NCI-H146 treated with DMSO at 0.1 percent for 48 hours (cell line): ENCODE results near the gene ATIC.
A peak's percentile ranks its signal among the peaks of the same experiment; 100 is the strongest.
"Not testable (repeated sequence)": the region's sequence is repeated elsewhere in the genome, so short reads cannot be mapped to it uniquely, and the experiment has no call there.

ENCODE experiments used
- DNase-seq: peaks from one replicate; lab custom pipeline; 2025; ENCODE audit not compliant: unreplicated experiment; lab: John Stamatoyannopoulos, UW

The ATIC gene

GRCh38 chr2:215311625-215312396 is at the start of gene ATIC:
TSS of gene ATIC (plus strand) at chr2:215312059. CDS start at chr2:215312143, 84 bp downstream.
- peak; percentile 84 for DNase-seq

- DNase-seq: no peak
Measured at GRCh38 chr2:215262303-215262702, 49.6 kb upstream of the ATIC start.

GRCh38 chr2:215262741-215263362 is 49.0 kb upstream of the ATIC start:
- DNase-seq: no peak

GRCh38 chr2:215264374-215264773 is 47.5 kb upstream of the ATIC start:
- no peak for DNase-seq

- peak; percentile 49 for DNase-seq
Measured at GRCh38 chr2:215269397-215270117, 42.3 kb upstream of the ATIC start.

GRCh38 chr2:215270118-215270451 is 41.8 kb upstream of the ATIC start:
- no peak for DNase-seq

GRCh38 chr2:215271446-215271845 is 40.4 kb upstream of the ATIC start:
- DNase-seq: no peak

- no peak for DNase-seq
Measured at GRCh38 chr2:215272918-215273317, 38.9 kb upstream of the ATIC start.

- no peak for DNase-seq
Measured at GRCh38 chr2:215274829-215275228, 37.0 kb upstream of the ATIC start.

- no peak for DNase-seq
Measured at GRCh38 chr2:215275824-215276223, 36.0 kb upstream of the ATIC start.

- no peak for DNase-seq
Measured at GRCh38 chr2:215277944-215278343, 33.9 kb upstream of the ATIC start.

- DNase-seq: no peak
Measured at GRCh38 chr2:215280326-215280725, 31.5 kb upstream of the ATIC start.

- no peak for DNase-seq
Measured at GRCh38 chr2:215283221-215283620, 28.6 kb upstream of the ATIC start.

GRCh38 chr2:215286309-215286708 is 25.6 kb upstream of the ATIC start:
- DNase-seq: no peak

GRCh38 chr2:215288112-215288815 is 23.6 kb upstream of the ATIC start:
- no peak for DNase-seq

- DNase-seq: no peak
Measured at GRCh38 chr2:215290980-215291599, 20.8 kb upstream of the ATIC start.

- no peak for DNase-seq
Measured at GRCh38 chr2:215293879-215294278, 18.0 kb upstream of the ATIC start.

GRCh38 chr2:215299337-215299859 is 12.5 kb upstream of the ATIC start:
- no peak for DNase-seq

- no peak for DNase-seq
Measured at GRCh38 chr2:215301994-215302393, 9.9 kb upstream of the ATIC start.

- not testable (repeated sequence) for DNase-seq
Measured at GRCh38 chr2:215311259-215311624, 617 bp upstream of the ATIC start.

- DNase-seq: no peak
Measured at GRCh38 chr2:215313255-215313613, 1.4 kb downstream of the ATIC start.
